Measurements from ENCODE around the gene ZC3H7B.

DNA sequence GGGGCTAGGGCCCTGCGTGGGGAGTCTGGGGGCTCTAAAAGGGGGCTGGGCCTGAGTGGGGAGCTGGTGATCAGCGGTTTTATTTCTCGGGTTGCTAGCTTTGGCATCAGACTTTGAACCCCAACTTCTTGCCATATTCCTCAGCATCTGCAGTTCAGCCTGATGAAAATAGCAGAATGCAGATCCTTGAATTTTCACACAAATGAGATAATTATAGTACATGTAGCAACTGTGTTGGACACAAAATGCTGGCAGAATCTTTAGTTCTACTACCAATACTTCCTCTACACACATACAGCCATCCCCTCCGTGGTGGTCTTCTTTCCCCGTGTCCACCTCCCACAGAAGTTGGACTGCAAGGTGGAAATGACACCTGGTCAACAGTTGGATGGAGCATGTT lies 1.5 kb downstream of the ZC3H7B start:
- TF ChIP-seq, protein P1, sequence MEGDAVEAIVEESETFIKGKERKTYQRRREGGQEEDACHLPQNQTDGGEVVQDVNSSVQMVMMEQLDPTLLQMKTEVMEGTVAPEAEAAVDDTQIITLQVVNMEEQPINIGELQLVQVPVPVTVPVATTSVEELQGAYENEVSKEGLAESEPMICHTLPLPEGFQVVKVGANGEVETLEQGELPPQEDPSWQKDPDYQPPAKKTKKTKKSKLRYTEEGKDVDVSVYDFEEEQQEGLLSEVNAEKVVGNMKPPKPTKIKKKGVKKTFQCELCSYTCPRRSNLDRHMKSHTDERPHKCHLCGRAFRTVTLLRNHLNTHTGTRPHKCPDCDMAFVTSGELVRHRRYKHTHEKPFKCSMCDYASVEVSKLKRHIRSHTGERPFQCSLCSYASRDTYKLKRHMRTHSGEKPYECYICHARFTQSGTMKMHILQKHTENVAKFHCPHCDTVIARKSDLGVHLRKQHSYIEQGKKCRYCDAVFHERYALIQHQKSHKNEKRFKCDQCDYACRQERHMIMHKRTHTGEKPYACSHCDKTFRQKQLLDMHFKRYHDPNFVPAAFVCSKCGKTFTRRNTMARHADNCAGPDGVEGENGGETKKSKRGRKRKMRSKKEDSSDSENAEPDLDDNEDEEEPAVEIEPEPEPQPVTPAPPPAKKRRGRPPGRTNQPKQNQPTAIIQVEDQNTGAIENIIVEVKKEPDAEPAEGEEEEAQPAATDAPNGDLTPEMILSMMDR (IDR thresholded peaks at IDR 0.05): no peak
- TF ChIP-seq POLR2A (IDR thresholded peaks at IDR 0.05): no peak
